Neural cell (in vitro differentiated cells): ENCODE results near the gene SLIT3. TPM values are rescaled to one million over a fixed set of nuclear protein-coding genes. Genes with fewer than 3 reads are reported as not detected.
"Not testable (repeated sequence)": the region's sequence is repeated elsewhere in the genome, so short reads cannot be mapped to it uniquely, and the experiment has no call there.

Experiments used
- H2AFZ ChIP-seq: fragments of 200-600, 300-800 bp; sonication (generic), shearing (Covaris generic); 2 replicates; pipeline ENCODE4 v1.6.0; 2014; ENCODE audit warnings: low read depth, mild to moderate bottlenecking, antibody characterized with exemption, low read length, moderate library complexity
- H3F3A ChIP-seq: fragments of 200-600 bp; shearing (Covaris generic); 2 replicates; pipeline ENCODE4 v1.6.1; 2016; ENCODE audit warnings: mild to moderate bottlenecking, moderate library complexity, mixed read lengths, antibody characterized with exemption, low read length; ENCODE audit not compliant: insufficient read depth, poor library complexity, severe bottlenecking
- H3K27ac ChIP-seq: fragments of 200-600, 300-800 bp; sonication (generic), shearing (Covaris generic); 2 replicates; pipeline ENCODE4 v1.5.1; 2014; ENCODE audit warnings: mild to moderate bottlenecking, low read length, moderate library complexity
- H3K27me3 ChIP-seq: fragments of 300-800, 200-600 bp; sonication (generic), shearing (Covaris generic); 2 replicates; pipeline ENCODE4 v1.6.0; 2014; ENCODE audit warnings: mild to moderate bottlenecking, low read depth, low read length, moderate library complexity; ENCODE audit not compliant: insufficient read depth
- H3K36me3 ChIP-seq: fragments of 300-800, 200-600 bp; sonication (generic), shearing (Covaris generic); 2 replicates; pipeline ENCODE4 v1.5.1; 2014; ENCODE audit warnings: mild to moderate bottlenecking, antibody characterized with exemption, low read length, moderate library complexity; ENCODE audit not compliant: insufficient read depth
- H3K4me2 ChIP-seq: fragments of 300-800, 200-600 bp; sonication (generic), shearing (Covaris generic); 2 replicates; pipeline ENCODE4 v1.6.0; 2014; ENCODE audit warnings: mild to moderate bottlenecking, low read length
- H3K4me3 ChIP-seq: fragments of 300-800, 200-600 bp; sonication (generic), shearing (Covaris generic); 2 replicates; pipeline ENCODE4 v1.5.1; 2014; ENCODE audit warnings: mild to moderate bottlenecking, low read length, moderate library complexity
- H3K79me2 ChIP-seq: fragments of 200-600 bp; shearing (Covaris generic); replicated peaks from 2 replicates; pipeline ENCODE4 v1.6.0; 2014; ENCODE audit warnings: mild to moderate bottlenecking, low read length, moderate library complexity; ENCODE audit not compliant: insufficient read depth
- H3K9ac ChIP-seq: fragments of 300-800, 200-600 bp; sonication (generic), shearing (Covaris generic); 2 replicates; pipeline ENCODE4 v1.6.1; 2016; ENCODE audit warnings: mild to moderate bottlenecking, low read length, mixed read lengths
- H3K9me2 ChIP-seq: fragments of 200-600 bp; shearing (Covaris generic); 2 replicates; pipeline ENCODE4 v1.6.1; 2016; ENCODE audit warnings: mild to moderate bottlenecking, low read length, mixed read lengths; ENCODE audit not compliant: insufficient read depth
- H3K9me3 ChIP-seq: fragments of 200-600, 300-800 bp; sonication (generic), shearing (Covaris generic); 2 replicates; pipeline ENCODE4 v1.6.1; 2016; ENCODE audit warnings: mild to moderate bottlenecking, mixed run types, low read length, moderate library complexity, mixed read lengths
- H4K20me1 ChIP-seq: fragments of 200-600 bp; shearing (Covaris generic); 2 replicates; pipeline ENCODE4 v1.6.1; 2016; ENCODE audit warnings: mild to moderate bottlenecking, mixed run types; ENCODE audit not compliant: insufficient read depth
- EP300 ChIP-seq: fragments of 450-650 bp; conservative IDR thresholded peaks from 2 replicates; pipeline ENCODE4 v1.6.1; 2014; ENCODE audit warnings: antibody characterized with exemption, mild to moderate bottlenecking, moderate library complexity; ENCODE audit not compliant: poor library complexity, severe bottlenecking
- EZH2 ChIP-seq: fragments of 200-600, 300-800 bp; shearing (Covaris generic), sonication (generic); IDR thresholded peaks from 2 replicates; pipeline ENCODE4 v1.6.1; 2014; ENCODE audit warnings: antibody characterized with exemption, low read length, borderline replicate concordance, mild to moderate bottlenecking; ENCODE audit not compliant: insufficient read depth, poor library complexity, severe bottlenecking
- MXI1 ChIP-seq: fragments of 450-650 bp; conservative IDR thresholded peaks from 2 replicates; pipeline ENCODE4 v1.6.1; 2014; ENCODE audit warnings: antibody characterized with exemption, mild to moderate bottlenecking; ENCODE audit not compliant: poor library complexity, severe bottlenecking
- POLR2AphosphoS5 ChIP-seq: IDR thresholded peaks from 2 replicates; pipeline ENCODE4 v1.6.1; 2012
- RAD21 ChIP-seq: fragments of 450-650 bp; conservative IDR thresholded peaks from 2 replicates; pipeline ENCODE4 v1.6.1; 2014; ENCODE audit warnings: antibody characterized with exemption, mild to moderate bottlenecking, moderate library complexity
- SMC3 ChIP-seq: fragments of 450-650 bp; conservative IDR thresholded peaks from 2 replicates; pipeline ENCODE4 v1.6.1; 2014; ENCODE audit warnings: antibody characterized with exemption, mild to moderate bottlenecking, moderate library complexity; ENCODE audit not compliant: poor library complexity
- TAF1 ChIP-seq: IDR thresholded peaks from 2 replicates; pipeline ENCODE4 v1.6.1; 2012; ENCODE audit warnings: low read depth
- polyA plus RNA-seq: library from polyadenylated mRNA; depleted of rRNA; stranded (reverse); fragments of >200 nt; gene quantifications from 2 replicates; pipeline ENCODE4 v1.2.3, GENCODE V29; 2014
- TF ChIP-seq, protein P1 (sequence below): fragments of 450-650 bp; IDR thresholded peaks from 2 replicates; pipeline ENCODE4 v1.5.1; 2014; ENCODE audit warnings: antibody characterized with exemption, mild to moderate bottlenecking, moderate library complexity; ENCODE audit not compliant: poor library complexity, severe bottlenecking
- TF ChIP-seq, protein P2 (sequence below): IDR thresholded peaks from 2 replicates; pipeline ENCODE4 v1.6.1; 2012; ENCODE audit warnings: borderline replicate concordance

The SLIT3 gene
- polyA plus RNA-seq, 1 donor from 2014 or later: 1.2 TPM

DNA sequence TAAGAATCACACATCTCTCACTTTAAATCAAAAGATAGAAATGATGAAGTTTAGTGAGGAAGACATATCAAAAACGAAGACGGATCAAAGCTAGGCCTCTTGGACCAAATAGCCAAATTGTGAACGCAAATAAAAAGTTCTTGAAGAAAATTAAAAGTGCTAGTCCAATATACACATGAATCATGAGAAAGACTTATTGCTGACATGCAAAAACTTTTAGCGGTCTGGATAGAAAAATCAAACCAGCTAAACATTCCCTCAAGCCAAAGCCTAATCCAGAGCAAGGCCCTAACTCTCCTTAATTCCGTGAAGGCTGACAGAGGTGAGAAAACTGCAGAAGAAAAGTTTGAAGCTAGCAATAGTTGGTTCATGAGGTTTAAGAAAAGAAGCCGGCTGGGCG lies 557.3 kb downstream of the SLIT3 start:
- Histone ChIP-seq H3K79me2 (no peaks in the 10 kb centered on the region), H3K4me2 (no peak overlapping the region), H2AFZ (no peak overlapping the region), H3K4me3 (no peak overlapping the region), H3K27ac (no peak overlapping the region), H3K9me3 (peaks cover 4% of the 10 kb centered on the region), H4K20me1 (no peaks in the 10 kb centered on the region), H3K9ac (no peak overlapping the region), H3K36me3 (no peaks in the 10 kb centered on the region), H3K27me3 (no peaks in the 10 kb centered on the region), H3K9me2 (no peaks in the 10 kb centered on the region), H3F3A (no peaks in the 10 kb centered on the region)
- TF ChIP-seq RAD21: no peak
- no peak for TF ChIP-seq POLR2AphosphoS5
- no peak for TF ChIP-seq EZH2
- TF ChIP-seq, protein P1, sequence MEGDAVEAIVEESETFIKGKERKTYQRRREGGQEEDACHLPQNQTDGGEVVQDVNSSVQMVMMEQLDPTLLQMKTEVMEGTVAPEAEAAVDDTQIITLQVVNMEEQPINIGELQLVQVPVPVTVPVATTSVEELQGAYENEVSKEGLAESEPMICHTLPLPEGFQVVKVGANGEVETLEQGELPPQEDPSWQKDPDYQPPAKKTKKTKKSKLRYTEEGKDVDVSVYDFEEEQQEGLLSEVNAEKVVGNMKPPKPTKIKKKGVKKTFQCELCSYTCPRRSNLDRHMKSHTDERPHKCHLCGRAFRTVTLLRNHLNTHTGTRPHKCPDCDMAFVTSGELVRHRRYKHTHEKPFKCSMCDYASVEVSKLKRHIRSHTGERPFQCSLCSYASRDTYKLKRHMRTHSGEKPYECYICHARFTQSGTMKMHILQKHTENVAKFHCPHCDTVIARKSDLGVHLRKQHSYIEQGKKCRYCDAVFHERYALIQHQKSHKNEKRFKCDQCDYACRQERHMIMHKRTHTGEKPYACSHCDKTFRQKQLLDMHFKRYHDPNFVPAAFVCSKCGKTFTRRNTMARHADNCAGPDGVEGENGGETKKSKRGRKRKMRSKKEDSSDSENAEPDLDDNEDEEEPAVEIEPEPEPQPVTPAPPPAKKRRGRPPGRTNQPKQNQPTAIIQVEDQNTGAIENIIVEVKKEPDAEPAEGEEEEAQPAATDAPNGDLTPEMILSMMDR: no peak
- TF ChIP-seq EP300: no peak
- TF ChIP-seq, protein P2, sequence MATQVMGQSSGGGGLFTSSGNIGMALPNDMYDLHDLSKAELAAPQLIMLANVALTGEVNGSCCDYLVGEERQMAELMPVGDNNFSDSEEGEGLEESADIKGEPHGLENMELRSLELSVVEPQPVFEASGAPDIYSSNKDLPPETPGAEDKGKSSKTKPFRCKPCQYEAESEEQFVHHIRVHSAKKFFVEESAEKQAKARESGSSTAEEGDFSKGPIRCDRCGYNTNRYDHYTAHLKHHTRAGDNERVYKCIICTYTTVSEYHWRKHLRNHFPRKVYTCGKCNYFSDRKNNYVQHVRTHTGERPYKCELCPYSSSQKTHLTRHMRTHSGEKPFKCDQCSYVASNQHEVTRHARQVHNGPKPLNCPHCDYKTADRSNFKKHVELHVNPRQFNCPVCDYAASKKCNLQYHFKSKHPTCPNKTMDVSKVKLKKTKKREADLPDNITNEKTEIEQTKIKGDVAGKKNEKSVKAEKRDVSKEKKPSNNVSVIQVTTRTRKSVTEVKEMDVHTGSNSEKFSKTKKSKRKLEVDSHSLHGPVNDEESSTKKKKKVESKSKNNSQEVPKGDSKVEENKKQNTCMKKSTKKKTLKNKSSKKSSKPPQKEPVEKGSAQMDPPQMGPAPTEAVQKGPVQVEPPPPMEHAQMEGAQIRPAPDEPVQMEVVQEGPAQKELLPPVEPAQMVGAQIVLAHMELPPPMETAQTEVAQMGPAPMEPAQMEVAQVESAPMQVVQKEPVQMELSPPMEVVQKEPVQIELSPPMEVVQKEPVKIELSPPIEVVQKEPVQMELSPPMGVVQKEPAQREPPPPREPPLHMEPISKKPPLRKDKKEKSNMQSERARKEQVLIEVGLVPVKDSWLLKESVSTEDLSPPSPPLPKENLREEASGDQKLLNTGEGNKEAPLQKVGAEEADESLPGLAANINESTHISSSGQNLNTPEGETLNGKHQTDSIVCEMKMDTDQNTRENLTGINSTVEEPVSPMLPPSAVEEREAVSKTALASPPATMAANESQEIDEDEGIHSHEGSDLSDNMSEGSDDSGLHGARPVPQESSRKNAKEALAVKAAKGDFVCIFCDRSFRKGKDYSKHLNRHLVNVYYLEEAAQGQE: no peak
- TF ChIP-seq TAF1: no peak
- TF ChIP-seq MXI1: no peak
- no peak for TF ChIP-seq SMC3

DNA sequence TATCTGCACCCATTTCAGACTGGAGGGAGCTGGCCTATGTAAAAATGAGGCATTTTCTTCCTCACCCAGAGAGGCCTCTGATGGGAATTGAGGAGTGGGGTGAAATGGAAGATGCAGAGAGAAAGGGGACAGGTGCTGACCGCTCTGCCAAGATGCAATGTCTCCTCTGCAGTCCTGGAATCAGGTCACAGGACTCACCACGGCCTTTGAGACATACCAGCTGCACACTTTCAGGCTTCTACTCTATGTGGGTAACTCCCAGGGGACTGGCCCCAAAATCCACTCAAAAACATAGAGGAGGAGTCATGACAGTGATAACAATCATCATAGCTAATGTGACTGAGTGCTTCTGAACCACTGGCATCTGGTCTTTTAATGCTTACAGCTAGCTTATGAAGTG lies 558.6 kb downstream of the SLIT3 start:
- not testable (repeated sequence) for H4K20me1 ChIP-seq, H3K9me3 ChIP-seq, H3K4me2 ChIP-seq, H3K9me2 ChIP-seq, H3K27ac ChIP-seq, H3K36me3 ChIP-seq, H3K79me2 ChIP-seq, H2AFZ ChIP-seq, H3F3A ChIP-seq, H3K4me3 ChIP-seq, H3K27me3 ChIP-seq, H3K9ac ChIP-seq

DNA sequence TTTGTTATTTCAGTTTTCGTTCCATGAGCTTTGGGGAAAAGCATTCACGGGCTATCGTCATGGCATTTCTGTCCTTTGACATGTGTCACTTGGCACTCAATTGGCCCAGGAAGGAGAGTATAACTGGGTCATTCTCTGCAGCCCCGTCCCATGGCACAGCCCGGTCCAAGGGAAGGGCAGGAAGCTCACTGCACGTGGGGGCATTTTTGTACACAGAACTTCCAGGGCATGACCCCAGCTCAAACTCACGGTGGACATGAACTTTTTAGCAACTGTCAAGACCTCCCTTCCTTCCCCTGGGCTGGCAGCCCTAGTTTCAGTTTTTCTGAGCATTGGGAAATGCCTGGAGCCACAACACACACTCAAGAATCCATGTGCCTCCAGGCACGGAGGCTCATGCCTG lies 560.1 kb downstream of the SLIT3 start:
- Histone ChIP-seq H3K9me3 (peaks cover 4% of the 10 kb centered on the region), H3K9me2 (no peaks in the 10 kb centered on the region), H3K4me3 (no peak overlapping the region), H3K36me3 (no peaks in the 10 kb centered on the region), H2AFZ (no peak overlapping the region), H3K27ac (no peak overlapping the region), H4K20me1 (no peaks in the 10 kb centered on the region), H3F3A (no peaks in the 10 kb centered on the region), H3K79me2 (no peaks in the 10 kb centered on the region), H3K4me2 (no peak overlapping the region), H3K27me3 (no peaks in the 10 kb centered on the region), H3K9ac (no peak overlapping the region)
- TF ChIP-seq TAF1: no peak
- TF ChIP-seq, protein P2: no peak
- TF ChIP-seq EZH2: no peak
- no peak for TF ChIP-seq RAD21
- no peak for TF ChIP-seq SMC3
- no peak for TF ChIP-seq POLR2AphosphoS5
- no peak for TF ChIP-seq MXI1
- TF ChIP-seq, protein P1: no peak
- no peak for TF ChIP-seq EP300
